Vagina (tissue), 2 donors: Measurements from ENCODE around the gene TIMP2.

Experiments used
- CTCF ChIP-seq, 3 experiments: fragments of 450-650 bp in 2 of 3; fragments of 200-600 bp in 1 of 3; sonication (generic) in 1 of 3; IDR thresholded peaks; one replicate each; pipeline ENCODE4 v1.5.1; 2017 to 2019; ENCODE audit warnings: antibody characterized with exemption in 3 of 3, mild to moderate bottlenecking in 2 of 3, moderate library complexity in 2 of 3
- POLR2A ChIP-seq, 2 donors: fragments of 450-650 bp; IDR thresholded peaks; one replicate each; pipeline ENCODE4 v1.6.1; 2017; ENCODE audit warnings: antibody characterized with exemption in 2 of 2, mild to moderate bottlenecking in 2 of 2, moderate library complexity in 2 of 2
- POLR2AphosphoS5 ChIP-seq, 2 donors: sonication (generic); formaldehyde crosslinking; IDR thresholded peaks; one replicate each; pipeline ENCODE4 v1.9.0; 2017; ENCODE audit warnings: antibody characterized with exemption in 2 of 2, mild to moderate bottlenecking in 2 of 2, low read depth in 1 of 2; ENCODE audit not compliant: insufficient read depth in 1 of 2

DNA sequence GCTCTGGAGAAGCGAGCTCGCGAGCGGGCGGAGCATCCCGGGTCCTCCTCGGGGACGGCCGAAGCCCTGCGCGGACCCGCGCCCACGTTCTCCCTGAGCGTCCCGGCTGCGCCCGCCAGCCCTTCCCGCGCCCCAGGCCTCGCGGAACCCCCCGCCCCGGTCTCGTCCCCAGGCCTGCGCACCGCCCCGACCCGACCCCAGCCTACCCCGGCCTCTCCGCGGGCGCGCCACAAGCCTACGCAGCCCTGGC, 84.7 kb downstream of the TIMP2 start:
- no peak for TF ChIP-seq POLR2AphosphoS5 (IDR thresholded peaks at IDR 0.05; ENCODE audit: insufficient read depth in 1 of 2, low read depth in 1 of 2)
- no peak for TF ChIP-seq CTCF (IDR thresholded peaks at IDR 0.05)
- TF ChIP-seq POLR2A (IDR thresholded peaks at IDR 0.05): peak in 1 of 2 donors; percentile 77
